Osteoblast (primary cell): ENCODE measurements around the gene SLC41A3. TPM values are rescaled to one million over a fixed set of nuclear protein-coding genes. Genes with fewer than 3 reads are reported as not detected.

Source experiments
- DNase-seq: peaks from one replicate; pipeline ENCODE4 v3.0.0; 2011; ENCODE audit warnings: low spot score, mixed read lengths; ENCODE audit not compliant: insufficient read length; ENCODE audit errors: missing footprints
- H2AFZ ChIP-seq: 2 replicates; pipeline ENCODE4 v1.6.0; 2011; ENCODE audit warnings: mild to moderate bottlenecking, low read length
- H3K27ac ChIP-seq: 2 replicates; pipeline ENCODE4 v1.5.1; 2011; ENCODE audit warnings: mild to moderate bottlenecking, low read depth, low read length, moderate library complexity
- H3K27me3 ChIP-seq: 2 replicates; pipeline ENCODE4 v1.6.0; 2012; ENCODE audit warnings: mild to moderate bottlenecking, control low read depth, inconsistent platforms, low read length, moderate library complexity; ENCODE audit not compliant: insufficient read depth
- H3K36me3 ChIP-seq: 2 replicates; pipeline ENCODE4 v1.5.1; 2011; ENCODE audit warnings: mild to moderate bottlenecking, low read length, control low read depth, moderate library complexity; ENCODE audit not compliant: insufficient read depth
- H3K4me1 ChIP-seq: 2 replicates; pipeline ENCODE4 v1.5.1; 2011; ENCODE audit warnings: mild to moderate bottlenecking, low read length, control low read depth, moderate library complexity; ENCODE audit not compliant: insufficient read depth
- H3K4me2 ChIP-seq: 2 replicates; pipeline ENCODE4 v1.6.0; 2011; ENCODE audit warnings: mild to moderate bottlenecking, low read length; ENCODE audit not compliant: insufficient read depth
- H3K4me3 ChIP-seq: fragments of 200-600 bp; sonication (generic); 3 replicates; pipeline ENCODE4 v1.5.1; 2012; ENCODE audit warnings: mild to moderate bottlenecking, low read length, inconsistent platforms; ENCODE audit not compliant: insufficient read depth
- H3K79me2 ChIP-seq: 2 replicates; pipeline ENCODE4 v1.6.0; 2012; ENCODE audit warnings: mild to moderate bottlenecking, low read length, control low read depth, inconsistent platforms; ENCODE audit not compliant: insufficient read depth
- H3K9me3 ChIP-seq: 2 replicates; pipeline ENCODE4 v1.5.1; 2011; ENCODE audit warnings: low read depth, low read length, control low read depth
- H4K20me1 ChIP-seq: 2 replicates; pipeline ENCODE4 v1.6.0; 2012; ENCODE audit warnings: mild to moderate bottlenecking, low read length, control low read depth; ENCODE audit not compliant: insufficient read depth
- CTCF ChIP-seq: IDR thresholded peaks from 2 replicates; pipeline ENCODE4 v1.5.1; 2011; ENCODE audit warnings: mild to moderate bottlenecking, low read depth, low read length, moderate library complexity; ENCODE audit errors: extremely low read depth
- total RNA-seq: library from RNA; depleted of rRNA; stranded (reverse); fragments of >200 nt; gene quantifications from 2 replicates; pipeline ENCODE4 v1.2.3, GENCODE V29; 2012

The SLC41A3 gene
- total RNA-seq, 1 donor, result 59.4 TPM

GRCh38 chr3:126083511-126083912 is 412 bp downstream of the SLC41A3 start:
- Histone ChIP-seq H3K4me2 (peak overlapping the region; percentile 78), H3K27ac (no peak overlapping the region), H3K4me3 (peak overlapping the region; percentile 72), H3K36me3 (no peaks in the 10 kb centered on the region), H2AFZ (peak overlapping the region; percentile 73), H3K79me2 (no peaks in the 10 kb centered on the region), H3K9me3 (no peaks in the 10 kb centered on the region), H4K20me1 (peaks cover 4% of the 10 kb centered on the region), H3K4me1 (no peaks in the 10 kb centered on the region), H3K27me3 (no peaks in the 10 kb centered on the region)
- no peak for TF ChIP-seq CTCF
- peak; percentile 89 for DNase-seq

DNA sequence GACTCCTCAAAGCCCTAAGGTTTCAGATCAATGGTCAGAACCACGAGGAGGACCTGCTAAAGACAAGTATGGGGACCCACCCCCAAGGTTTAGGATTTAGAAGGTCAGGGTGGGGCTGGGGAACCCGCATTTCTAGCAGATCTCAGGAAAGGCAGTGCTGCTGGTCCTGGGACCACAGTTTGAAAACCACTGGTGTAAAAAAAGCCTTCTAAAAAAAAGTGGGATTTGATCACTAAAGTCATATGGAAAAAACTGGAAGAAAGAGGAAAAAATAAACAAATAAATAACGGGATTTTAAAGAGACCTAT is 832 bp downstream of the SLC41A3 start:
- no peak for TF ChIP-seq CTCF

GRCh38 chr3:126082362-126083137 is 1.4 kb downstream of the SLC41A3 start:
- H3K79me2 ChIP-seq, result no peaks in the 10 kb centered on the region
- H3K9me3 ChIP-seq, result no peaks in the 10 kb centered on the region
- no peaks in the 10 kb centered on the region for H3K27me3 ChIP-seq
- no peaks in the 10 kb centered on the region for H3K36me3 ChIP-seq
- TF ChIP-seq CTCF, result no peak
- DNase-seq, result peak; percentile 66
- H3K4me1 ChIP-seq, result no peaks in the 10 kb centered on the region
- H3K27ac ChIP-seq, result no peak overlapping the region
- H3K4me3 ChIP-seq, result no peak overlapping the region
- H3K4me2 ChIP-seq, result peak overlapping the region; percentile 78
- peaks cover 5% of the 10 kb centered on the region for H4K20me1 ChIP-seq
- no peak overlapping the region for H2AFZ ChIP-seq

More for the DNA sequence above, 832 bp downstream of the SLC41A3 start:
- no peaks in the 10 kb centered on the region for H3K27me3 ChIP-seq
- H3K27ac ChIP-seq, result no peak overlapping the region
- peak overlapping the region; percentile 72 for H3K4me3 ChIP-seq
- no peaks in the 10 kb centered on the region for H3K79me2 ChIP-seq
- H3K9me3 ChIP-seq, result no peaks in the 10 kb centered on the region
- H3K4me2 ChIP-seq, result peak overlapping the region; percentile 78
- peaks cover 5% of the 10 kb centered on the region for H4K20me1 ChIP-seq
- no peak for DNase-seq
- no peaks in the 10 kb centered on the region for H3K36me3 ChIP-seq
- peak overlapping the region; percentile 73 for H2AFZ ChIP-seq
- H3K4me1 ChIP-seq, result no peaks in the 10 kb centered on the region

DNA sequence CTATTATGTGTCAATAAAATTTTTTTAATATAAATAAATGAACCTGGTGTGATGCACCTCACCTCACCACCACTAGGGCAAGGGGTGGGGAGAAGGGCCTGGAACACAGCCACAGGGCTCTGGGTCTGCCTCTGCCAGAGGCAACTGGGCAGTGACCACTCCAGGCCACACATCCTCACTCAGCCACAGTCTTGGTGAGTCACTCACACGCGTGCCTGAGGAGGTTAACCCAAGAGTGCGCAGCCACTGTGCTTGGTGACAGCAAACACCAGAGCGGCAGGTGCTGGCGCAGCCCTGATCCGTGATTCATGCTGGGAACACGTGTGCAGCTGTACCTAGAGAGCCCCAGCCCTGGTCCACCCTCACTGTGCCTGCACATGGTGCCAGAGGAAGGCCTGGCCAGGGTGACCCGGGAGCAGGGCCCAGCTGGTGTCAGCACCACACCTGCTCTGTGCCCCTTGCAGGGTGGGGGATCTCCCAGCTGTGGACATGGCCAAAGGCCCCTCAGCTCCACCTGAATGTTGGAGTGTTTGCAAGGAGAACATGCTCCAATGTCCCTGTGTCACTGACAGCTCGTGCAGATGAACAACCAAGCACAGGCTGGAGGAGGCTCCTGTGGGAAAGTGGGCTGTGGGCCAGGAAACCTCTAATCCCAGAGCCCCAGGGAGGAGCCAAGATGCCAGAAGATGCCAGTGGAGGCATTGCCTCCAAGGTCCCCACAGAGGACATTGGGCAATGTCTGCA is 2.1 kb downstream of the SLC41A3 start:
- Histone ChIP-seq H2AFZ (no peak overlapping the region), H4K20me1 (peaks cover 5% of the 10 kb centered on the region), H3K9me3 (no peaks in the 10 kb centered on the region), H3K36me3 (no peaks in the 10 kb centered on the region), H3K79me2 (no peaks in the 10 kb centered on the region), H3K27me3 (no peaks in the 10 kb centered on the region), H3K4me3 (no peak overlapping the region), H3K27ac (no peak overlapping the region), H3K4me2 (no peak overlapping the region), H3K4me1 (no peaks in the 10 kb centered on the region)
- TF ChIP-seq CTCF, result peak; percentile 54
- peak; percentile 95 for DNase-seq
